PC-3 (cell line): Measurements from ENCODE around the gene CHRNA4.

Experiments used
- CTCF ChIP-seq: fragments of 300-600 bp; sonication (generic); conservative IDR thresholded peaks from 2 replicates; pipeline ENCODE4 v1.5.1; 2017; ENCODE audit warnings: antibody characterized with exemption, low read depth, mild to moderate bottlenecking, low read length
- EZH2 ChIP-seq: fragments of 300-600 bp; sonication (generic); IDR thresholded peaks from one replicate; pipeline ENCODE4 v1.6.1; 2017; ENCODE audit warnings: antibody characterized with exemption, mild to moderate bottlenecking, low read length; ENCODE audit not compliant: unreplicated experiment

GRCh38 chr20:63387917-63388316 is 26.8 kb upstream of the CHRNA4 start:
- TF ChIP-seq CTCF (no peak), EZH2 (no peak)
